ENCODE data around the gene ARHGDIB.

The ARHGDIB gene

GRCh38 chr12:14982562-14982961 lies 21.2 kb upstream of the ARHGDIB start:
- DNase-seq: no peak

- DNase-seq: no peak
Measured at GRCh38 chr12:14981049-14981448, 19.6 kb upstream of the ARHGDIB start.

- DNase-seq: no peak
Measured at GRCh38 chr12:14979468-14979867, 18.1 kb upstream of the ARHGDIB start.

GRCh38 chr12:14976658-14977057 lies 15.3 kb upstream of the ARHGDIB start:
- no peak for DNase-seq

- no peak for DNase-seq
Measured at GRCh38 chr12:14975457-14975856, 14.1 kb upstream of the ARHGDIB start.

- DNase-seq: no peak
Measured at GRCh38 chr12:14974633-14975032, 13.2 kb upstream of the ARHGDIB start.

GRCh38 chr12:14972816-14973215 lies 11.4 kb upstream of the ARHGDIB start, which contains the start of gene PDE6H:
PDE6H (plus strand) TSS chr12:14973042; CDS start chr12:14978013, 4,971 bp downstream.
- DNase-seq: no peak

GRCh38 chr12:14970473-14970872 lies 9.1 kb upstream of the ARHGDIB start:
- no peak for DNase-seq

- no peak for DNase-seq
Measured at GRCh38 chr12:14968478-14968877, 7.1 kb upstream of the ARHGDIB start.

GRCh38 chr12:14965221-14965620 lies 3.8 kb upstream of the ARHGDIB start:
- no peak for DNase-seq

GRCh38 chr12:14964406-14964805 lies 3.0 kb upstream of the ARHGDIB start:
- no peak for DNase-seq

- no peak for DNase-seq
Measured at GRCh38 chr12:14963520-14963919, 2.1 kb upstream of the ARHGDIB start.

GRCh38 chr12:14962797-14963196 lies 1.4 kb upstream of the ARHGDIB start:
- DNase-seq: no peak

GRCh38 chr12:14962153-14962539 lies 745 bp upstream of the ARHGDIB start:
- DNase-seq: no peak

- DNase-seq: no peak
Measured at GRCh38 chr12:14960548-14961465, 594 bp downstream of the ARHGDIB start.

- no peak for DNase-seq
Measured at GRCh38 chr12:14959916-14960496, 1.4 kb downstream of the ARHGDIB start.

- DNase-seq: no peak
Measured at GRCh38 chr12:14959463-14959862, 1.9 kb downstream of the ARHGDIB start.

GRCh38 chr12:14959126-14959440 lies 2.3 kb downstream of the ARHGDIB start:
- DNase-seq: no peak

- DNase-seq: no peak
Measured at GRCh38 chr12:14958361-14959125, 2.9 kb downstream of the ARHGDIB start.

- no peak for DNase-seq
Measured at GRCh38 chr12:14957551-14958168, 3.7 kb downstream of the ARHGDIB start.

- no peak for DNase-seq
Measured at GRCh38 chr12:14956905-14957304, 4.5 kb downstream of the ARHGDIB start.

GRCh38 chr12:14956024-14956891 lies 5.1 kb downstream of the ARHGDIB start:
- DNase-seq: peak in 1 of 2 experiments; percentile 26

All from stimulated activated CD4-positive, alpha-beta T cell treated with anti-CD3 and anti-CD28 coated beads, Interleukin-4, amount 100 ng/mL, for 4 hours (primary cell).